MM.1S (cell line): ENCODE data around the gene EPB41.

Source experiments
- DNase-seq: peaks from one replicate; pipeline ENCODE4 v3.0.0-alpha.2; 2015
- H2AFZ ChIP-seq: fragments of 300-600 bp; sonication (generic); 2 replicates; pipeline ENCODE4 v1.6.0; 2016; ENCODE audit warnings: antibody characterized with exemption, low read length
- H3F3A ChIP-seq: fragments of 300-600 bp; sonication (generic); 2 replicates; pipeline ENCODE4 v1.6.1; 2016; ENCODE audit warnings: mild to moderate bottlenecking, antibody characterized with exemption, low read length, moderate library complexity, mixed read lengths; ENCODE audit not compliant: insufficient read depth
- H3K27ac ChIP-seq: fragments of 300-600 bp; sonication (generic); 2 replicates; pipeline ENCODE4 v1.5.1; 2016; ENCODE audit warnings: mild to moderate bottlenecking, low read length
- H3K27me3 ChIP-seq: fragments of 300-600 bp; sonication (generic); replicated peaks from 2 replicates; pipeline ENCODE4 v1.6.0; 2016; ENCODE audit warnings: low read length; ENCODE audit not compliant: insufficient read depth
- H3K36me3 ChIP-seq: fragments of 300-600 bp; sonication (generic); replicated peaks from 2 replicates; pipeline ENCODE4 v1.6.1; 2016; ENCODE audit warnings: mild to moderate bottlenecking, low read length, mixed read lengths; ENCODE audit not compliant: insufficient read depth
- H3K4me1 ChIP-seq: fragments of 300-600 bp; sonication (generic); 2 replicates; pipeline ENCODE4 v1.6.1; 2016; ENCODE audit warnings: low read length, mixed read lengths
- H3K4me2 ChIP-seq: fragments of 300-600 bp; sonication (generic); 2 replicates; pipeline ENCODE4 v1.6.0; 2016; ENCODE audit warnings: low read depth, low read length
- H3K4me3 ChIP-seq: fragments of 300-600 bp; sonication (generic); 2 replicates; pipeline ENCODE4 v1.5.1; 2016; ENCODE audit warnings: low read length, mixed read lengths
- H3K79me2 ChIP-seq: fragments of 300-600 bp; sonication (generic); 2 replicates; pipeline ENCODE4 v1.6.1; 2016; ENCODE audit warnings: mixed run types, low read length, mixed read lengths
- H3K9ac ChIP-seq: fragments of 300-600 bp; sonication (generic); 2 replicates; pipeline ENCODE4 v1.6.1; 2016; ENCODE audit warnings: low read length, mixed read lengths
- H3K9me2 ChIP-seq: fragments of 300-600 bp; sonication (generic); replicated peaks from 2 replicates; pipeline ENCODE4 v1.6.1; 2016; ENCODE audit warnings: mild to moderate bottlenecking, low read length, mixed read lengths; ENCODE audit not compliant: insufficient read depth
- H3K9me3 ChIP-seq: fragments of 300-600 bp; sonication (generic); replicated peaks from 2 replicates; pipeline ENCODE4 v1.6.1; 2016; ENCODE audit warnings: mild to moderate bottlenecking, low read length, mixed read lengths; ENCODE audit not compliant: insufficient read depth
- H4K20me1 ChIP-seq: fragments of 300-600 bp; sonication (generic); 2 replicates; pipeline ENCODE4 v1.6.1; 2016; ENCODE audit warnings: mild to moderate bottlenecking, low read length, moderate library complexity, mixed read lengths; ENCODE audit not compliant: insufficient read depth
- EZH2 ChIP-seq: fragments of 300-600 bp; sonication (generic); optimal IDR thresholded peaks from 2 replicates; pipeline ENCODE3; 2017; ENCODE audit warnings: low read depth, mild to moderate bottlenecking, antibody characterized with exemption, low read length, mixed read lengths
- EZH2phosphoT487 ChIP-seq: fragments of 300-600 bp; sonication (generic); IDR thresholded peaks from 2 replicates; pipeline ENCODE4 v1.6.1; 2018; ENCODE audit warnings: antibody characterized with exemption, low read length
- TF ChIP-seq, protein P1 (sequence below): fragments of 300-600 bp; sonication (generic); IDR thresholded peaks from 2 replicates; pipeline ENCODE4 v1.5.1; 2016; ENCODE audit warnings: antibody characterized with exemption, low read length, mixed read lengths

Gene EPB41

GRCh38 chr1:29156543-29157268, 242.3 kb downstream of the EPB41 start:
- TF ChIP-seq EZH2phosphoT487 = no peak
- TF ChIP-seq, protein P1, sequence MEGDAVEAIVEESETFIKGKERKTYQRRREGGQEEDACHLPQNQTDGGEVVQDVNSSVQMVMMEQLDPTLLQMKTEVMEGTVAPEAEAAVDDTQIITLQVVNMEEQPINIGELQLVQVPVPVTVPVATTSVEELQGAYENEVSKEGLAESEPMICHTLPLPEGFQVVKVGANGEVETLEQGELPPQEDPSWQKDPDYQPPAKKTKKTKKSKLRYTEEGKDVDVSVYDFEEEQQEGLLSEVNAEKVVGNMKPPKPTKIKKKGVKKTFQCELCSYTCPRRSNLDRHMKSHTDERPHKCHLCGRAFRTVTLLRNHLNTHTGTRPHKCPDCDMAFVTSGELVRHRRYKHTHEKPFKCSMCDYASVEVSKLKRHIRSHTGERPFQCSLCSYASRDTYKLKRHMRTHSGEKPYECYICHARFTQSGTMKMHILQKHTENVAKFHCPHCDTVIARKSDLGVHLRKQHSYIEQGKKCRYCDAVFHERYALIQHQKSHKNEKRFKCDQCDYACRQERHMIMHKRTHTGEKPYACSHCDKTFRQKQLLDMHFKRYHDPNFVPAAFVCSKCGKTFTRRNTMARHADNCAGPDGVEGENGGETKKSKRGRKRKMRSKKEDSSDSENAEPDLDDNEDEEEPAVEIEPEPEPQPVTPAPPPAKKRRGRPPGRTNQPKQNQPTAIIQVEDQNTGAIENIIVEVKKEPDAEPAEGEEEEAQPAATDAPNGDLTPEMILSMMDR = no peak
- TF ChIP-seq EZH2 = no peak
- DNase-seq = no peak
- Histone ChIP-seq H3K4me1 (no peaks in the 10 kb centered on the region), H3K27ac (no peak overlapping the region), H3K79me2 (peaks cover 81% of the 10 kb centered on the region), H3K4me3 (no peak overlapping the region), H3K27me3 (no peaks in the 10 kb centered on the region), H3K9me3 (no peaks in the 10 kb centered on the region), H4K20me1 (peaks cover 18% of the 10 kb centered on the region; the same call in 1 of the 2 replicates), H3K36me3 (peaks cover 40% of the 10 kb centered on the region), H2AFZ (no peak overlapping the region), H3K9ac (no peak overlapping the region), H3K9me2 (no peaks in the 10 kb centered on the region), H3F3A (no peaks in the 10 kb centered on the region), H3K4me2 (no peak overlapping the region)

GRCh38 chr1:29157269-29157601, 242.9 kb downstream of the EPB41 start:
- Histone ChIP-seq H2AFZ (no peak overlapping the region), H4K20me1 (peaks cover 18% of the 10 kb centered on the region; the same call in 1 of the 2 replicates), H3K9me3 (no peaks in the 10 kb centered on the region), H3K36me3 (peaks cover 35% of the 10 kb centered on the region), H3K79me2 (peaks cover 83% of the 10 kb centered on the region), H3K9me2 (no peaks in the 10 kb centered on the region), H3K4me2 (no peak overlapping the region), H3K4me3 (no peak overlapping the region), H3K27ac (no peak overlapping the region), H3K9ac (no peak overlapping the region), H3K27me3 (no peaks in the 10 kb centered on the region), H3F3A (no peaks in the 10 kb centered on the region), H3K4me1 (no peaks in the 10 kb centered on the region)
- DNase-seq = no peak
- TF ChIP-seq EZH2 = no peak
- TF ChIP-seq, protein P1 = no peak
- TF ChIP-seq EZH2phosphoT487 = no peak

GRCh38 chr1:29159773-29160172, 245.4 kb downstream of the EPB41 start:
- H3K4me2 ChIP-seq = no peak overlapping the region
- no peak for DNase-seq
- H4K20me1 ChIP-seq = peaks cover 39% of the 10 kb centered on the region
- H2AFZ ChIP-seq = no peak overlapping the region
- no peak for TF ChIP-seq EZH2
- TF ChIP-seq, protein P1 = no peak
- no peak overlapping the region for H3K9ac ChIP-seq
- H3K36me3 ChIP-seq = peaks cover 29% of the 10 kb centered on the region
- H3K4me3 ChIP-seq = no peak overlapping the region
- H3F3A ChIP-seq = no peaks in the 10 kb centered on the region
- no peaks in the 10 kb centered on the region for H3K9me2 ChIP-seq
- H3K27ac ChIP-seq = no peak overlapping the region
- H3K9me3 ChIP-seq = no peaks in the 10 kb centered on the region
- H3K4me1 ChIP-seq = no peaks in the 10 kb centered on the region
- no peaks in the 10 kb centered on the region for H3K27me3 ChIP-seq
- H3K79me2 ChIP-seq = peaks cover 97% of the 10 kb centered on the region
